HG02763 (cell line): ENCODE measurements around the gene U2AF2.

Source experiments
- ATAC-seq: cut with Tn5 transposase; IDR thresholded peaks from one replicate; pipeline ENCODE4 v1.9.1; 2021; ENCODE audit warnings: mild to moderate bottlenecking, moderate library complexity; ENCODE audit not compliant: unreplicated experiment

The U2AF2 gene

GRCh38 chr19:55654868-55655647 lies at the start of gene U2AF2:
TSS of gene U2AF2 (plus strand) at chr19:55655035. CDS start at chr19:55655105, 70 bp downstream.
- ATAC-seq = peak; percentile 30

- ATAC-seq = peak; percentile 72
These were observed 49.6 kb upstream of the U2AF2 start for GRCh38 chr19:55605207-55605636.

DNA sequence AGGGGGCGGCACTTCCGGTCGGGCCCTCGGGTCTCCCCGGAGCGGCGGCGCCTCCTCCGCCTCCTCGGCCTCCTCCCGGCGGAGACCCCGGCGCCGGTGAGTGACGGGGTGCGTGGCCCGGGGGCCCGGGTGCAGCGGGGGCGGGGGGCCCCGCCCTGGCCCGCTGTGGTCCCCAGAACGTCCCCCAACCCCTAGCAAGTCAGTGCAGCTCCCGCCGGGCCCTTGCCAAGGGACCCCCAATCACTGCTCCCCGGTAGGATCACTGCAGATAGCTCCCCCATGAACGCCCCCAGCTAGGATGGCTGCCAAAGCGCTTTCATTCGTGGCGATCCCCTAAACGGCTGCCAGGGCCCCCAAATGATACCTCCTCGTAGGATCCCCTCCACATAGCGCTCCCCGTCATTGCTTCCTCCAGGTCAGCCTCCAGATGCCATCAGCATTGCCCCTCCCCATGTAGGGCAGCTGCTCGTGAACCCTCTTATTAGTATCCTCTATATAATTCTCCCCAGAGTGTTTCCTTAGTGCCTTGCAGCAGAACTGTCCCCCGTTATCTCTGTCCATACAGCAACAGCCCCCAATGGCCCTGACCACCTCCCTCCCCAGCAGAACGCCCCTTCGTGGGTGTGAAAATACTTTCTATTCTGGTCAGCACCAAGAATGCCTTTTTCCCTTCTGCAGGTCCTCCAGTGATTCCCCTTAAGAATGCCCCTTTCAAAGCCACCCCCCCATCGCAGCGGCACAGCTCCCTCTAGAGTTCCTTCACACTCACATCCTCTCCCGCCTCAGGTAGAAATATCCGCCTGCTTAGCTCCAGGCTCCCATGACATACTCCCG lies 49.0 kb upstream of the U2AF2 start, which contains the start of gene ZNF865:
Gene ZNF865 (plus strand): TSS at position 11 of the 834 bp plus-strand sequence. CDS start 7,972 bp downstream, outside the sequence.
- peak; percentile 4 for ATAC-seq

DNA sequence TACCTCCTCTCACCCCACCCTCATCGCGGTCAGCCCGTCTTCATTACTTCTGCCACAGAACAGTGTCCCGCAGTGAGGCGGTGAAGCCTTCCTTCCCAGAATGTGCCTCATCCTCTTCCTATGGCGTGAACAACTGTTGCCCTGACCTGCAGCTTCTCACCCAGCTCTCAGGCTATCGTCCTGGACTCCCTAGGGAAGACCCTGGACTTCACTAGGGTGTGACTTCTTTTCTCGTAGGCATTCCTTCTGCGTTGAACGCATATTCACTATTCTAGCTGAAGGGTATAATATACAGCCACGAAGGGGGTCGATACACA lies 48.4 kb upstream of the U2AF2 start:
- no peak for ATAC-seq

DNA sequence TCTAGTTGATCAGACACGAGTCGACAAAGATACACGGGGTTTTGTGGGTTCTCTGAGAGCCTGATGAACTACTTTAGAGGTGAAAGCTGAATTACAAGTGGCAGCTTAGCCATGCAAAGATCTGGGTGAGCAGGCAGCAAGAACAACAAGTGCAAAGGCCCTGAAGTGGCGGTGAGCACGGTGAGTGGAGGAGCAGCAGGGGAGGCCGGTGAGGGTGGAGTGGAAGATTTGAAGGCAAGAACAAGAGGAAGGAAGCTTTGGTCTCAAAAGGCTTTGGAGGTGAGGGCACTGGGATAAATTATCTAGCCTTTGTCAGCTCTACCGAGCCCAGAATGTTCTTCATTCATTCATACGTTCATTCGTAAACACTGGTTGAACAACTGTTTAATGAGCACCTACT lies 48.0 kb upstream of the U2AF2 start:
- no peak for ATAC-seq

- no peak for ATAC-seq
These were observed 45.5 kb upstream of the U2AF2 start for GRCh38 chr19:55609326-55609725.

GRCh38 chr19:55611300-55611982 lies 43.4 kb upstream of the U2AF2 start:
- no peak for ATAC-seq

DNA sequence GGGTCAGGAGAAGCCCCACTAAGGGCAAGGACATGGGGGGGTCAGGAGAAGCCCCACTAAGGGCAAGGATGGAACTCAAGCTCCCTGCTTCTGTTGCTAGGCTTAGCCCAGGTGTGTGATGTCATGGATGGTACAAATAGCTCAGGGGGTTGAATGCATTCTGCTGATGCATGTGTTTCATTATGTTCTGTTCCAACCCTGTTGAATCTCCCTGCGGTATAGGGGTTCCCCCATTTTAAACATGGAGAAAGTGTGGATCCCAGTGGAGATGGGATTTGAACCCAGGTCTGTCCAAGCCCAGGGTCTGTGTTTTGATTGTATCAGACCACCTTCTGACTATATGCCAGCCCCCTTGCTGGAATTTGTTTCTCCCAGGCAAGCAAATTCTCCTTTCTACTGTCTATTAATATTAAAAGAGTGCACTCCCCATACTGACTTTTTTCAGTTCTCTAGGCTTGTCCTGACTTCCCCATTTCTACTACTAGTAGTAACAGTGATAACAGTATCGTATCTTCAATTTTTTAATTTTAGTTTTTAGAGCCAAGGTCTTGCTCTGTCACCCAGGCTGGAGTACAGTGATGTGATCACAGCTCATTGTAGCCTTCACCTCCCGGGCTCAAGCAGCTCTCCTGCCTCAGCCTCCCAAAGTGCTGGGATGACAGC lies 42.7 kb upstream of the U2AF2 start:
- no peak for ATAC-seq

DNA sequence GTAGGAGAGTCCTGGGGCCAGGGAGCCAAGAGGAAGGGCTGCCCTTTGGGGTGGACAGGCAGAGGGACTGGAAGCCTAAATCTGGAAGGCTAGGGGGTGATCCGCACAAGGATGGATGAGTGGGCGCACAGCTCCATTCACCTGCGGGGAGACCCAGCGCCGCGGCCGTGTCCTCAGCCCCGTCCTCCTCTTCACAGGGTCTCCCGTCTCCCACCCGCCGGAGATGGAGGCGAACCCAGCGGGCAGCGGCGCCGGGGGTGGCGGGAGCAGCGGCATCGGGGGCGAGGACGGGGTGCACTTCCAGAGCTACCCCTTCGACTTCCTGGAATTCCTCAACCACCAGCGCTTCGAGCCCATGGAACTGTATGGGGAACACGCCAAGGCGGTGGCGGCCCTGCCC lies 41.4 kb upstream of the U2AF2 start:
- no peak for ATAC-seq

DNA sequence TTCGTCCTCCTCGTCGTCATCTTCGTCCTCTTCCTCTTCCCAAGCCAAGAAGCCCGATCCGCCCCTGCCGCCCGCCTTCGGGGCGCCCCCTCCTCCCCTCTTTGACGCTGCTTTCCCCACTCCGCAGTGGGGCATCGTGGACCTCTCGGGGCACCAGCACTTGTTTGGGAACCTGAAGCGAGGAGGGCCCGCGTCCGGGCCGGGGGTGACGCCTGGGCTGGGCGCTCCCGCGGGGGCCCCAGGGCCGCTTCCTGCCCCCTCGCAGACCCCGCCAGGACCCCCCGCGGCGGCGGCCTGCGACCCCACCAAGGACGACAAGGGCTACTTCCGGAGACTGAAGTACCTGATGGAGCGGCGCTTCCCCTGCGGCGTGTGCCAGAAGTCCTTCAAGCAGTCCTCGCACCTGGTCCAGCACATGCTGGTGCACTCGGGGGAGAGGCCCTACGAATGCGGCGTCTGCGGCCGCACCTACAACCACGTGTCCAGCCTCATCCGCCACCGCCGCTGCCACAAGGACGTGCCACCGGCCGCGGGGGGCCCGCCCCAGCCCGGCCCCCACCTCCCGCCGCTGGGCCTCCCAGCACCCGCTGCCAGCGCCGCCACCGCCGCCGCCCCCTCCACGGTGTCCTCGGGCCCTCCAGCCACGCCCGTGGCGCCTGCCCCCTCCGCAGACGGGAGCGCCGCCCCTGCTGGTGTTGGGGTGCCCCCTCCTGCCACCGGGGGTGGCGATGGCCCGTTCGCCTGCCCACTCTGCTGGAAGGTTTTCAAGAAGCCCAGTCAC lies 40.7 kb upstream of the U2AF2 start:
- ATAC-seq = no peak

GRCh38 chr19:55614711-55615542 lies 39.9 kb upstream of the U2AF2 start:
- ATAC-seq = no peak

DNA sequence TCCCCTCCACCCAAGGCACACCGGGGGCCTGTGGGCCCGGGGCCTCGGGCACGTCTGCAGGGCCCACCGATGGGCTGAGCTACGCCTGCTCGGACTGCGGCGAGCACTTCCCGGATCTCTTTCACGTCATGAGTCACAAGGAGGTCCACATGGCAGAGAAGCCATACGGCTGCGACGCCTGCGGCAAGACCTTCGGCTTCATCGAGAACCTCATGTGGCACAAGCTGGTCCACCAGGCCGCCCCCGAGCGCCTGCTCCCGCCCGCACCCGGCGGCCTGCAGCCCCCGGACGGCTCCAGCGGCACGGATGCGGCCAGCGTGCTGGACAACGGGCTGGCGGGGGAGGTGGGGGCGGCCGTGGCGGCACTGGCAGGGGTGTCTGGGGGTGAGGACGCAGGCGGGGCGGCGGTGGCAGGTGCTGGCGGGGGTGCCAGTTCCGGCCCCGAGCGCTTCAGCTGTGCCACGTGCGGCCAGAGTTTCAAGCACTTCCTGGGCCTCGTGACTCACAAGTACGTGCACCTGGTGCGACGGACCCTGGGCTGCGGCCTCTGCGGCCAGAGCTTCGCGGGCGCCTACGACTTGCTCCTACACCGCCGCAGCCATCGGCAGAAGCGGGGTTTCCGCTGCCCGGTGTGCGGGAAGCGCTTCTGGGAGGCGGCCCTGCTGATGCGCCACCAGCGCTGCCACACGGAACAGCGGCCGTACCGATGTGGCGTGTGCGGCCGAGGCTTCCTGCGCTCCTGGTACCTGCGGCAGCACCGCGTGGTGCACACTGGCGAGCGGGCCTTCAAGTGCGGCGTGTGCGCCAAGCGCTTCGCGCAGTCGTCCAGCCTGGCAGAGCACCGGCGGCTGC lies 39.1 kb upstream of the U2AF2 start:
- ATAC-seq = no peak

DNA sequence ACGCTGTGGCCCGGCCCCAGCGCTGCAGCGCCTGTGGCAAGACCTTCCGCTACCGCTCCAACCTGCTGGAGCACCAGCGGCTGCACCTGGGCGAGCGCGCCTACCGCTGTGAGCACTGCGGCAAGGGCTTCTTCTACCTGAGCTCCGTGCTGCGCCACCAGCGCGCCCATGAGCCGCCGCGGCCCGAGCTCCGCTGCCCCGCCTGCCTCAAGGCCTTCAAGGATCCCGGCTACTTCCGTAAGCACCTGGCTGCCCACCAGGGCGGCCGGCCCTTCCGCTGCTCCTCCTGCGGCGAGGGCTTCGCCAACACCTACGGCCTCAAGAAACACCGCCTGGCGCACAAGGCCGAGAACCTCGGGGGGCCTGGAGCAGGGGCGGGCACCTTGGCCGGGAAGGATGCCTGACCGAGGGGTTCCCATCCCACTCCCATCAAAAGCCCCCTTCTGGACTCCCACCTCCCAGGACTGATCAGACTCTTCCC lies 38.4 kb upstream of the U2AF2 start:
- ATAC-seq = no peak

- ATAC-seq = no peak
These were observed 37.4 kb upstream of the U2AF2 start for GRCh38 chr19:55617426-55617825.

DNA sequence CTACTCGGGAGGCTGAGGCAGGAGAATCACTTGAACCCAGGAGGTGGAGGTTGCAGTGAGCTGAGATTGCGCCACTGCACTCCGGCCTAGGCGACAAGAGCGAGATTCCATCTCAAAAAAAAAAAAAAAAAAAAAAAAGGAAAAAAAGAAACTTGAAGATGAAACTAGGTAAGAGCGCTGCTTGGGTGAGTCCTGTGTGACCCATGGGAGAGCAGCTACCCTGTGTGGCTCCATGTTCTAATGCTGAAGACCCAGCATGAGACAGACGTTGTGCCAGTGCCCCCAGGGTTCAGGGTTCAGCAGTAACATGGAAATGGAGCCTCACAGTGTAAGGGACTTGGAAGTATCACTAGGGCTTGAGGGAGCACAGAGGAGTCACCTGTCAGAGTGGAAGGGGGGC lies 36.4 kb upstream of the U2AF2 start:
- ATAC-seq = no peak

GRCh38 chr19:55619286-55619685 lies 35.5 kb upstream of the U2AF2 start:
- ATAC-seq = no peak

DNA sequence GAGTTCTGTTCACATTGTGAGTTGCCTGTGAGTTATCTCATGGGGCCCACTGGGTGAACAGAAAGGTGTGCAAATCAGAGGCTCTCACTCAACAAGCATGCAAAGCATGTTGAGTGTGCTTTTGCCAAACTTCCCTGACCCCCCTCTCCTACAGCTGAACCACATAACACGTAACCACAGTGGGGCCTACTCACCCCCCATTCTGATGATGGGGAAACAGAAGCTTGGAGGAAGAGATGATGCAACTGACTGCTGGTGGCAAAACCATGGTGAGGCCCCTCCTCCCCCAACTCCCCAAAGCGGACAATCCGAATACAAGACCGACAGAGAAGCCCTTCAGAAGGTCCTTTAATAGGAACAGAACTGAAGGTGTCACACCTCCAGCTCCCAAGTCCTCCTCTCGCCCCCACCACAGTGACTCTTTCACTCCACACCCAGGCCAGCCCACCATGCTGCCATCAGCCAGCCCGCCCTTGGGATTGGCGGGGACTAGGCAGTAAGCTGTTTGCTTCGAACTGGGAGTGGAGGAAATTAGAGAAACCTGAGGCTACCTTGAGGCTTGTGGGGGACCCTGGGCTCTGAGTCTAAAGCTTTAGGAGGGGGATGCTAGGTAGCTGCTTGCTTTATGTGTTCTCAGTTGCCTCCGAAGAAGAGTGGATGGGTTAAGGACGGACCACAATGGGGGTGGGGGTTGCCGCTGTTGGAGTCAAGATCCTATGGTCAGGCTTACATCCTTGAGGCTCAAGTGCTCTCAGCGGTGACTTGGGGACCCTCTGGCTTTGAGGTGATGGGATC lies 34.2 kb upstream of the U2AF2 start:
- no peak for ATAC-seq
